PC-9 (cell line): ENCODE results near the gene TIMMDC1.

ENCODE experiments used
- CTCF ChIP-seq: fragments of 200-600 bp; sonication (generic); conservative IDR thresholded peaks from 2 replicates; pipeline ENCODE4 v1.6.1; 2017; ENCODE audit warnings: mixed run types, antibody characterized with exemption, mild to moderate bottlenecking, moderate library complexity
- EZH2 ChIP-seq: fragments of 200-600 bp; sonication (generic); IDR thresholded peaks from 2 replicates; pipeline ENCODE4 v1.8.0; 2017; ENCODE audit warnings: antibody characterized with exemption, low read depth

- TF ChIP-seq CTCF = no peak
- no peak for TF ChIP-seq EZH2
Measured at GRCh38 chr3:119494597-119494996, 3.8 kb upstream of the TIMMDC1 start.
